A673 (cell line): ENCODE data around the gene GDF3. TPM values are rescaled to one million over a fixed set of nuclear protein-coding genes. Genes with fewer than 3 reads are reported as not detected.
"Not testable (repeated sequence)": the region's sequence is repeated elsewhere in the genome, so short reads cannot be mapped to it uniquely, and the experiment has no call there.

Experiments used
- BruUV-seq: library from RNA; stranded (reverse); fragments of 400-500 nt; replicated peaks from 2 replicates; lab custom pipeline; 2021; lab: Mats Ljungman, UMichigan
- CTCF ChIA-PET: fragments of 300-600 bp; sonication (Branson Sonifier 250); formaldehyde crosslinking; loops from one replicate; lab custom pipeline; 2022; ENCODE audit warnings: antibody characterized with exemption; lab: Charles Lee
- POLR2A ChIA-PET: fragments of 300-600 bp; sonication (Branson Sonifier 250); formaldehyde crosslinking; loops from one replicate; lab custom pipeline; 2022; ENCODE audit warnings: antibody characterized with exemption; ENCODE audit not compliant: low non-redundant PET; lab: Charles Lee
- DNase-seq: peaks from one replicate; pipeline ENCODE4 v3.0.0-alpha.2; 2015; ENCODE audit warnings: low spot score
- H3K27ac ChIP-seq: fragments of 200-600 bp; sonication (generic); 2 replicates; pipeline ENCODE4 v1.5.1; 2016; ENCODE audit warnings: mixed run types, low read depth, mild to moderate bottlenecking, mixed read lengths, antibody characterized with exemption, low read length; ENCODE audit not compliant: poor library complexity, severe bottlenecking
- H3K27me3 ChIP-seq: fragments of 200-600 bp; sonication (generic); replicated peaks from 2 replicates; pipeline ENCODE4 v1.6.1; 2017; ENCODE audit warnings: mixed run types, low read depth, mild to moderate bottlenecking, mixed read lengths, antibody characterized with exemption, low read length; ENCODE audit not compliant: insufficient read depth, poor library complexity
- H3K36me3 ChIP-seq: fragments of 200-600 bp; sonication (generic); 2 replicates; pipeline ENCODE4 v1.6.1; 2016; ENCODE audit warnings: mixed run types, mild to moderate bottlenecking, mixed read lengths, antibody characterized with exemption, low read length; ENCODE audit not compliant: insufficient read depth, poor library complexity, severe bottlenecking
- H3K4me1 ChIP-seq: fragments of 200-600 bp; sonication (generic); 2 replicates; pipeline ENCODE4 v1.6.1; 2017; ENCODE audit warnings: mixed run types, mild to moderate bottlenecking, mixed read lengths, antibody characterized with exemption, low read length; ENCODE audit not compliant: insufficient read depth, poor library complexity, severe bottlenecking
- H3K4me3 ChIP-seq: fragments of 200-600 bp; sonication (generic); 2 replicates; pipeline ENCODE4 v1.5.1; 2016; ENCODE audit warnings: low read depth, mixed run types, mild to moderate bottlenecking, mixed read lengths, low read length; ENCODE audit not compliant: poor library complexity, severe bottlenecking
- H3K9me3 ChIP-seq: fragments of 200-600 bp; sonication (generic); 2 replicates; pipeline ENCODE4 v1.6.1; 2016; ENCODE audit warnings: mixed run types, low read depth, mild to moderate bottlenecking, mixed read lengths, antibody characterized with exemption, low read length; ENCODE audit not compliant: poor library complexity, severe bottlenecking
- CTCF ChIP-seq: fragments of 300-800, 200-600 bp; sonication (generic); conservative IDR thresholded peaks from 2 replicates; pipeline ENCODE4 v1.5.1; 2017; ENCODE audit warnings: low read depth, mild to moderate bottlenecking, antibody characterized with exemption, low read length, moderate library complexity, mixed read lengths
- EZH2 ChIP-seq: fragments of 200-600 bp; sonication (generic); IDR thresholded peaks from 2 replicates; pipeline ENCODE4 v1.6.1; 2017; ENCODE audit warnings: borderline replicate concordance, low read depth, mild to moderate bottlenecking, mixed read lengths, antibody characterized with exemption, low read length; ENCODE audit not compliant: poor library complexity, severe bottlenecking
- intact Hi-C: fragments of 100-400 bp; cut with micrococcal nuclease; formaldehyde crosslinking; loops from one replicate; pipeline ENCODE4 v1.10.0; 2022; ENCODE audit not compliant: unreplicated experiment
- total RNA-seq: library from RNA; stranded (reverse); gene quantifications from 2 replicates; pipeline ENCODE4 v1.2.3, GENCODE V29; 2021

Gene GDF3
- total RNA-seq, 1 experiment from 2014 or later = not detected

GRCh38 chr12:7679251-7680045 lies 16.1 kb downstream of the GDF3 start:
- DNase-seq = no peak
- no peak for TF ChIP-seq CTCF
- no peak for TF ChIP-seq EZH2
- H3K4me1 ChIP-seq = no peaks in the 10 kb centered on the region
- CTCF ChIA-PET = interaction anchor here (0.9 kb wide), 1 partner anchor 127 kb away, joined by 6 read pairs; no protein-coding TSS in a partner anchor
- POLR2A ChIA-PET = no interaction called here
- H3K9me3 ChIP-seq = no peaks in the 10 kb centered on the region
- no peak overlapping the region for H3K4me3 ChIP-seq
- BruUV-seq = no TSS peak
- H3K27ac ChIP-seq = no peak overlapping the region
- H3K27me3 ChIP-seq = no peaks in the 10 kb centered on the region
- H3K36me3 ChIP-seq = no peaks in the 10 kb centered on the region
- intact Hi-C loops = no loop called here

- BruUV-seq = no TSS peak
- no peak overlapping the region for H3K4me3 ChIP-seq
- H3K27me3 ChIP-seq = no peaks in the 10 kb centered on the region
- H3K27ac ChIP-seq = no peak overlapping the region
- H3K36me3 ChIP-seq = no peaks in the 10 kb centered on the region
- TF ChIP-seq EZH2 = no peak
- no peak for TF ChIP-seq CTCF
- intact Hi-C loops = no loop called here
- DNase-seq = peak; percentile 18
- no peaks in the 10 kb centered on the region for H3K4me1 ChIP-seq
- CTCF ChIA-PET = interaction anchor here (0.9 kb wide), 1 partner anchor 127 kb away, joined by 6 read pairs; no protein-coding TSS in a partner anchor
- no peaks in the 10 kb centered on the region for H3K9me3 ChIP-seq
- POLR2A ChIA-PET = no interaction called here
These were observed 16.8 kb downstream of the GDF3 start for GRCh38 chr12:7678744-7679143.

GRCh38 chr12:7677432-7677888 lies 18.1 kb downstream of the GDF3 start:
- POLR2A ChIA-PET = not testable (repeated sequence)
- TF ChIP-seq CTCF = peak; percentile 60

GRCh38 chr12:7675455-7675854 lies 20.1 kb downstream of the GDF3 start:
- H3K9me3 ChIP-seq, H3K4me1 ChIP-seq, CTCF ChIA-PET, H3K4me3 ChIP-seq, BruUV-seq, H3K27ac ChIP-seq, DNase-seq, H3K36me3 ChIP-seq, intact Hi-C loops, H3K27me3 ChIP-seq, POLR2A ChIA-PET: not testable (repeated sequence)

More at GRCh38 chr12:7677432-7677888, 18.1 kb downstream of the GDF3 start:
- intact Hi-C loops = loop anchor here (1.0 kb wide), 1 partner anchor 130 kb away; no protein-coding TSS in a partner anchor
- H3K4me3 ChIP-seq, CTCF ChIA-PET, H3K27me3 ChIP-seq, H3K4me1 ChIP-seq, BruUV-seq, H3K9me3 ChIP-seq, H3K27ac ChIP-seq, H3K36me3 ChIP-seq: not testable (repeated sequence)
- DNase-seq = peak; percentile 69
